HG03521 (cell line): ENCODE data around the gene MRPL18.
"Not testable (repeated sequence)": the region's sequence is repeated elsewhere in the genome, so short reads cannot be mapped to it uniquely, and the experiment has no call there.

Experiments used
- ATAC-seq: cut with Tn5 transposase; IDR thresholded peaks from one replicate; pipeline ENCODE4 v1.9.1; 2021; ENCODE audit warnings: mild to moderate bottlenecking, moderate library complexity; ENCODE audit not compliant: unreplicated experiment

MRPL18 gene

DNA sequence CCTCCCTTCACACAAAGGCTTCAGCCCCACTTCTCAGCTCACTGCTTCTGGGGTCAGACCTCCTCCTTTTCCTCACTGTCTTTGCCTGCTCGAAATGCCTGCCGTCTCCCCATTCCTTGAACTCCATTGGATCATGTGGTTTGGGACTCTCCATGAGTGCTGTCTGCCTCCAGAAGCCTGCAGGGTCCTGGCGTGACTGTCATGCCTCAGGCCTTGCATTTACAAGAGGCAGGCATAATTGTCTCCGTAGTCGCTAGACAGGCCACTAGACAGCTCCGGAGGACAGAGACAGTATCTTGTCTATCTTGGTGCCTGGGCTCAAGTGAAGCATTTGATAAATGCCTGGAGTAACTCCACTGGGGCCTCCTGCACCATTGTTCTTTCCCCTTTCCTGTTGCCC, 25.1 kb downstream of the MRPL18 start:
- ATAC-seq = no peak

DNA sequence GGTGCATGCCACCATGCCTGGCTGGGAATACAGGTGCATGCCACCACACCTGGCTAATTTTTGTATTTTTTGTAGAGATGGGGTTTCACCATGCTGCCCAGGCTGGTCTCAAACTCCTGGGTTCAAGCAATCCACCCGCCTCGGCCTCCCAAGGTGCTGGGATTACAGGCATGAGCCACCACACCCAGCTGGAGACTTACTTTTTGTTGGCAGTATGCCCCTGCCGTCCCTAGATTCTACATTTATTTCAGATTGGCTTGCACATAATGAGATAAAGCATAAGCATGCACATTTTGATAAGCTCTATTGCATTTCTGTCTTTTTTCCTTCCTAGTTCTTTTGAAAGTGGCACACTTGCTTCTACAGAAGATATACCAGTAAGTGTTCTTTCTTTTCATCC, 26.5 kb downstream of the MRPL18 start:
- not testable (repeated sequence) for ATAC-seq

DNA sequence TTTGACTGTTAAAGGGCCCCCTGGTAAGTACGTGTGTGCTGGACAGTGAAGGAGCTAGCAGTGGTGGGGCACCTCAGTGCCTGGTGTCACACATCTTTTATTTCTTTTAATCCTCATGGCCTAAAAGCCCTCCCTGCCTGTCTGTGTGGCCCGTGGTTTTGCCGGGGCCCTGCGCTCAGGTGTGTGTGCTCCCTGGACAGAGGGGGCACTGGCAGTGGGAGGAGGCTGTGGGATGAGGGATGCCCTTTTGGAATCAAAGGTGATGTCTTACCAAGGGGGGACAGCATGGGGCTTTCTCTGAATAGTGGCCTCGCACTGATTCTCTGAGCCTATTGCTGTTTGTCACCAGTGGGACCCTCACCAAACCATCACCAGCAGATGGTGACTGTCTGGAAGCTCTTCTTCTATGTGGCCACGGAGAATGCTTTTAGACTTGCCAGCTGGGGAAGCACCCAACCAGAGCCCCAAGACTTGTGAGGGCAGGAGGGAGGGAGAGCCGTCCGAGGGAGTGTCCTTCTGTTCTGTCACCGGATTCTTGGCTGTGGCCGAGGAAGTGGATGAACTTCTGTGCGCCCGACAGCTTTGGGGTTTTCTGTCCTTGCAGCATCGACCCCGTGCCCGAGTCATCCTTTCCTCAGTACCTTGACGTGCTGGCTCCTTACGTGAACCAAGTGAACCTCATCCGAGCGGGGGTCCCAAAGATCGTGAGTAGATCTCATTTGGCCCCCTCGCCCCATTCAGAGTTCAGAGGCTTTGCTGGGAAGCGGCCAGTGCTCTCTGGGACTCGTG, 27.9 kb downstream of the MRPL18 start:
- no peak for ATAC-seq

DNA sequence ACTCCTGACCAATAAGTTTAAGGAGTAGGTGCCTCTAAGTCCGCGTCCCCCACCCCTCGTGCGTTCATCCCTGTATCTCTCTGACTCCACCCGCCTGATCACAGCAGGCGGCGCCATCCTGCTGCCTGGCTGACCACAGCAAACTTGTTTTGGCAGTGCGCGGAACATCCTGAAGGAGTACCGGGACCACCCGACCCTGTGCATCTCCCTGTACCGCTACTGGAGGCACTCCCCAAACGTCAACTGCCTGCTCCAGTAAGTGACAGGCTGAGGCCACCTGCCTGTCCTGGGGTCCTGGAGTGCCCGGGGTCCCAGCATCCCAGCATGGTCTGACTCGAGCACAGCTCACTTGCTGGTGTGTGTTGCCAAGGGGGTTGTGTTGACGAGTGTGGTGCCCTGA, 28.8 kb downstream of the MRPL18 start:
- ATAC-seq = no peak

DNA sequence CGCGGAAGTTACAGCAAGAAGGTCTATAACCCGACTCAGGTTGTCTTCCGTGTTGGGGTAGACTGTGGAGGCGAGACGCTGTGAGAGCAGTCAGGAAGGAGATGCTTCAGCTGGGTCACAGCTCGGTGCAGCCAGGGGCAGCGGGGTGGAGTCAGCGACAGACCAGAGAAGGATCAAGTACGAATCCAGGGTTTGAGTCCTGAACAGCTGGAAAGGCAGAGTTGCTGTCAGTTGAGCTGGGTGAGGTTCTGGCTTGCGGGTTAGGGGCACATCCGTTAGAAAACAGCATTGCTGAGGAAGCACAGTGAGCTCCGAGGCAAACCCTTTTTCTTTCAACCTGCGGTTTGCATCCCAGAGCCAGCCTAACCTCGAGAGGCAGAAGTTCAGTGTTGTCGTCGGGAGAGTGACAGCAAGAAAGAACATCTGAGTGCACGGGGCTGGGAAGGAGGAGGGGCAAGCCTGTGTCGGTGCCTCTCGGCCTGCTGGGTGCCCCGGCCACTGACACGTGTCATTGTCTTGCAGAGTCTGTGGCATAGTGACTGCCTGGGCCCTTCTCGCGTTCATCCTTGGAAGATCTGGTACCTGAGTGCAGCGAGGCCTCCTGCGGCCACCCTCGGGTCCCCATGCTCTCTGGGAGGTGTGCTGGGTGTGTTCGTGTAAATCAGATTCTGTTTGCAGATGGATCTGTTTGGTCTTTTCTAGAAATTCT, 29.8 kb downstream of the MRPL18 start:
- no peak for ATAC-seq

DNA sequence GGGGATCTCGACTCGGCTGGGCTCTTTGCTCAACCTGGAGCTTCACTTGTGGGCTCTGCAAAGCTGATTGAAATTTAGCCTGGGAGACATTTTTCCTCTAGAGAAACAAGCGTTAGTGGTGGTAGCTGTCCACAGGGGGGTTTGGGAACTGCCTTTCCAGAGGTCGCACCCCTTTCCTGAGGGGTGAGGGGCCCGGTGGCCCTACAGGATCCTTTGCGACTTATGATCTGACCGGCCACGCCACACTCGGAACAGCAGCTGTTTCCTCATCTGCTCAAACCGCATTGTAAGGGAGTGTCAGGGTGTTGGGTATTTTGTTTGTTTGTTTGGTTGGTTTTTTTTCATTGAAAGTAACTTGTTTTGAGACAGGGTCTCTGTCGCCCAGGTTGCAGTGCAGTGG, 30.9 kb downstream of the MRPL18 start:
- no peak for ATAC-seq

DNA sequence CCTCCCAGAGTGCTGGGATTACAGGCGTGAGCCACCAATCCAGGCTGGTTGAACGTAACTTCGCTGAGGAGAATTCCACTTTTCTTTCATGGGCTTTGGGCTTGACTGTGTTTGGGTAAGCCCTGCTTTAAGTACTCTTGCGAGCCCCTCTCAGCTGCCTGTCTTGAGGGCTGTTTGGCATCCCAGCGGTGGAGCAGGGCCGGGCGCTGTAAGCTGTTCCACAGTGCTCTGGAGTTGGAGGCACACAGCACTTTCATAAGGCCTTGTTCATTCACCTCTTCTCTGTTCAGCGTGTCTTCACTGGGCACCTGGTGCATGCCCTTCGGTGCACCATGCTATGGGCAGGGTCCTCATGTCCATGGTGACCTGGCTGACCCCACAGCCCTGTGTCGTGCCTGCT, 31.5 kb downstream of the MRPL18 start:
- ATAC-seq = no peak

DNA sequence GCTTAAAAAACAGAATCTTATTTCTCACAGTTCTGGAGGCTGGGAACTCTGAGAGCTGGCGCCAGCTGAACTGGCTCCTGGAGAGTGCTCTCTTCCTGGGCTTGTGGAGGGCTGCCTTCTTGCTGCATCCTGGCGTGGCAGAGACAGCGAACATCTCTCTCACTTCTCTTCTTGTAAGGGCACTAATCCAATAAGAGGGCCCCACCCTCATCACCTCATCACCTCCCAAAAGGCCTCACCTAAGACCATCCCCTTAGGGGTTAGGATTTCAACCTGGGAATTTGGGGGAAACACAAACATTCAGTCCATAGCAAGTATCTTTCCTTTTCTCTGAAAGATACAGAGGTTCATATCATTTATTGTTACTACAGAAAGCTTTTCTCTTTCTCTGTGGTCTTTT, 33.7 kb downstream of the MRPL18 start:
- no peak for ATAC-seq

DNA sequence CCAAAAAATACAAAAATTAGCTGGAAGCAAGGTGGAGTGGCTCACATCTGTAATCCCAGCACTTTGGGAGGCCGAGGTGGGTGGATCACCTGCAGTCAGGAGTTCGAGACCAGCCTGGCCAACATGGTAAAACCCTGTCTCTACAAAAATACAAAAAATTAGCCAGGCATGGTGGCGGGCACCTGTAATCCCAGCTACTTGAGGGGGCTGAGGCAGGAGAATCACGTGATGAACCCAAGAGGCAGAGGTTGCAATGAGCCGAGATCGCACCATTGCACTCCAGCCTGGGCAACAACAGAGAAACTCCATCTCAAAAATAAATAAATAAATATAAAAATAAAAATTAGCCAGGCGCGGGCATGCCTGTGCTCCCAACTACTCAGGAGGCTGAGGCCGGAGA, 34.4 kb downstream of the MRPL18 start:
- not testable (repeated sequence) for ATAC-seq

DNA sequence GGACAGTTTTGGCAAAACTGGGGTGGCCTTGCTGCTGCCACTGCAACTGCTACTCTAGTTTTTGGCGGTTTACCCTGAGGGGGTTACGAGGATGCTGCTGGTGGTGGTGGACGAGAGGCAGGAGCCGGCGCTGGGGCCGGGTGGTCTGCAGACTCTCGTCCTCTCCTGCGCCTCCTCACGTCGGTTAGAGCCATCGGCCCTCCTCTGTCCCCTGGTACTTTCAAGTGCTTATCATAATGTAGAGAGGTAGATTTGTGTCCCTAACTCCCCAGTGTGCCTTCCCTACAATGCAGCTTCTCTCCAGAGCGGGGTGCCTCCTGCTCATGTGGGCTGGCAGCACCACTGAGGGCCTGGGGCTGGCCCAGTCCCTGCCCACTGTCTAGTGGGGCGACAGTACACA, 35.7 kb downstream of the MRPL18 start:
- ATAC-seq = no peak

DNA sequence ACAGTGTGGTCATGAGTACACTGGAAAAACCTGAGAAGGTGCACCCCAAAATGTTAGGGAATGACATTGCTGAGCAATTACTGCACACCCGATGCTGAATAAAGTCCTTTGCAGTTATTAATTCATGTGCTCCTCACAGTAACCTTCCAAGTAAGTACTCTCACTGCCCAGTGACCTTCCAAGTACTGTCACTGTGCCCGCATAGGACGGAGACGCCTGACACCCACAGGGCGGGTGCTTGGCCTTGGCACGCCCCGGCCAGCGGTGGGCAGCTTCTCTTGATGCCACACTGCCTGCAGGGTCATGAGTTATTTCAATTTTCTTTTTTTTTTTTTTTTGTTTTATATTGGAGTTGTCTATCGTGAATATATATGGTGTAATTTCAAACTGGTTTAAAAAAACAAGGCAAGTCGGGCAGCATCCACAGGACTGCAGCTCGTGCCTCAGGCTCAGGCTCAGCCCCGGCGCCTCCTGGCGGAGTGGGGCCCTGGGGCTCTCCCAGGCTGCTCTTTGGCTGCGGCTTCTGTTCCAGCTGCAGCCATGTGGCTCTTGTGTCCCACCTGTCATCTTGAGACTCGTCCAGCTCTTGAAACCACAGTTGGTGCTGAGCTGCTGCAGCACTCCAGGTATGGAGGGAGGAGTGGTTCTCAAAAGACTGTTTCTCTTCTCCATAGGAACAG, 36.8 kb downstream of the MRPL18 start:
- ATAC-seq = no peak

DNA sequence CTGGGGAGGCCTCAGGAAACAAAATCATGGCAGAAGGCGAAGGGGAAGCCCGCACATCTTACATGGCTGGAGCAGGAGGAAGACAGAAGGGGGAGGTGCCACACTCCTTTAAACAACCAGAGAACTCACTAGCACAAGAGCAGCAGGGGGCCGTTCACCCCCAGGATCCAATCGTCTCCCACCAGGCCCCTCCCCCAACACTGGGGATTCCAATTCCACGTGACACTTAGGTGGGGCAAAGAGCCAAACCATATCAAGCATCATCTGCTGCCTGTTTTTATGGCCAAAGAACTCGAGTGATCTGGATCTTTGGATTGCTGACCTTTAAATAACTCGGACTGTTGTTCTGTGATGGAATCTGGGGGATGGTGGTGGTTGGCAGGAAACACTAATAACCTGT, 37.8 kb downstream of the MRPL18 start:
- no peak for ATAC-seq

DNA sequence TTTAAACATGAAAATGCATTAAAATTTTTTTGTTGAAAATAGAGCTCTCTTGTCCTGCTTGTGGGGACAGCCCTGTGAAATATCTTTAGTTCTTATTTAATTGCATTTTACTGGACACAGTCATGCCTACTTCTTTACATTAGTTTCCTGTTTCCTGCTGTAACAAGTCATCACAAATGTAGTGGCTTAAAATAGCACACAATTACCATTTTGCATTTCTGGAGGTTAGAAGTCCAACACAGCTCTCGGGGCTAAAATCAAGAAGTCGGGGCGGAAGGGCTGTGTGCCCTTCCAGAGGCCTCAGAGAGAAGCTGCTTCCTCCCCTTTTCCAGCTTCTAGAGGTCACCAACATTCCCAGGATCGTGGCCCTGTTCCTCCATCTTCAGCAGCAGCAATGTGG, 39.3 kb downstream of the MRPL18 start:
- ATAC-seq = no peak

DNA sequence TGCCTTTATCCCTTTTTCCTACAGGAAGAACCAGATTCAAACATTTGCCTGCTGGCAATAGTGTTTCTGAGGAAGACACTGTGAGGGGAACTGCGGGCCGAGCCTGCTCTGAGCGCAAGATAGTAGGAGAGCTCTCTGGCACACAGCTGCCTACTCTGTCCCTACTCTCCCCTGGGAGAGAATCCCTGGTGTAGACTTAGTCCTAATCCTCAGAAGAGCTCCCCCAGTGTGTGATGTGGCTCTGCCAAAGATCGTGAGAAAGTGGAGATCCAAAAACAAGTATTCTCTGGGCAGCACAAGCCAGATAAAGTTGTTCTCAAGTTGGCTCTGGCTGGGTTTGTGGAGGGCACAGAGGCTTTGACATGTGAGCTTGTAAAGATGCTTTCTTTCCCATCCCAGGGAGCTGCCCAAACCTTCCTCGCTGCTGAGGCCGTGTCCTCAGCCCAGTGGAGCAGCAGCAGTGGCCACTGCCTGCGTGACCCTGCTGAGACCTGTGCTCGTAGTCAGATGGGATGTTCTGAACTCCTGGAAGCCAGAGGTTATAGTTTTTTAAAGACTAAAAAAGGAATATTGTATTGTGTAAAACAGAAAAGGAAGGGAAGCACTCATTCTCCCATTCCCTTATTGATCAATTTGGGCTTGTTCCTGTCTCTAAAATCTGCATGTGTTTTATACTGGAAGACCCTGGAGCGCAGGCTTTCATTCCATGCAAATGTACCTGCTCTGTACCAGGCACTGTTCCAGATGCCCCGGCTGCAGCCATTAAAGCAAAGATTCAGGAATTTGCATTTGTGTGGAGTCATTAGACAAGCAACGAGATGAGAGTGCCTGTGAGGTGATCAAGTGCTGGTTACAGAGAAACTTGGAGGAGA, 40.5 kb downstream of the MRPL18 start:
- ATAC-seq = no peak

DNA sequence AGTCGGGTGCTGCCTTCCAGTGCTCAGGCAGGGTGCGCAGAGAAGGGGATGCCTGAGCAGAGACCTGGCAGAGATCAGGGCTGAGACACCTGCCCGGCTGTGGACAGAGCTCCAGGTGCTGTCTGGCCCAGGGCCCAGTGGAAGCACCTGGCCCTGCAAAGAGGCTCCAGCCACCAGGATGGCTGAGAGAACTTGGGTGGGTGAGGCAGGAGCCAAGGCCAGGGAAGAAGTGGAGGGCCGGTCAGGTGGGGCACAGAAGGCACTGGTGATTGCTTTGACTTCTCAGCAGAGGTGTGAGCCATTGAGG, 41.1 kb downstream of the MRPL18 start:
- no peak for ATAC-seq

DNA sequence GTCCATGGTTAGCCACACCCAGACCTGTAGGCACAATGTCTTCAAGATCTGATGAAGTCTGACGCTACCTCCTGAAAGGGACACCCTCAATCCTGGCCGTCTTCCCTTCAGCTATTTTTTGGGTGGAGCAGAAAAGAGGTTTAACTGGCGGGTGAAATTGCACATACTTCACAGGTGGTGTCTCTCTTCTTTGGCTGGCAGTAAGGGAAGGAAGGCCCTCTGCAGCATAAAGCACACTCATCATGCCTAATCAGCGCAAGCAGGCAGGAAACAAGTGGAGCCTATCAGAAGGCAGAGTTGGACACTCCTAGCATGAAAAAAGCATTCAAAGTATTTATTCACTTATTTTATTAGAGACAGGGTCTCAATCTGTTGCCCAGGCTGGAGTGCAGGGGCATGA, 42.7 kb downstream of the MRPL18 start:
- ATAC-seq = no peak

DNA sequence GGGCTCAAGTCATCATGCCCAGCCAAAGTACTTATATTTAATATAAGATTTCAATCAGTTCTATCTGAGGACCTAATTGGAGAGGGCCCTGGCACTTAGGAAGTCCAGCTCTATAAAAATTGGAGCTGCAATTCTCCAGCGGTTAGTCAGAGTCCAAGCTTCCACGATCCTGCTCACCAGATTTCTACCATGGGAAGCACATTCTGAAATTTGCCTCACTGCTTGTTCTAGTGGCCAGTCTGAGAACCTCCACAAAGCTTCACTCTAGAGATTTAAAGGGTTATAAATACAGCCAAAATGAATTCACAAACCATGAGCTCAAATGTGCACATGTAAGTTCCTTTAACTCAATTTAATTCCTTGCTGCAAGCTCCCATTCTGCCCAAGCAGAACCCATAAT, 43.3 kb downstream of the MRPL18 start:
- ATAC-seq = no peak

DNA sequence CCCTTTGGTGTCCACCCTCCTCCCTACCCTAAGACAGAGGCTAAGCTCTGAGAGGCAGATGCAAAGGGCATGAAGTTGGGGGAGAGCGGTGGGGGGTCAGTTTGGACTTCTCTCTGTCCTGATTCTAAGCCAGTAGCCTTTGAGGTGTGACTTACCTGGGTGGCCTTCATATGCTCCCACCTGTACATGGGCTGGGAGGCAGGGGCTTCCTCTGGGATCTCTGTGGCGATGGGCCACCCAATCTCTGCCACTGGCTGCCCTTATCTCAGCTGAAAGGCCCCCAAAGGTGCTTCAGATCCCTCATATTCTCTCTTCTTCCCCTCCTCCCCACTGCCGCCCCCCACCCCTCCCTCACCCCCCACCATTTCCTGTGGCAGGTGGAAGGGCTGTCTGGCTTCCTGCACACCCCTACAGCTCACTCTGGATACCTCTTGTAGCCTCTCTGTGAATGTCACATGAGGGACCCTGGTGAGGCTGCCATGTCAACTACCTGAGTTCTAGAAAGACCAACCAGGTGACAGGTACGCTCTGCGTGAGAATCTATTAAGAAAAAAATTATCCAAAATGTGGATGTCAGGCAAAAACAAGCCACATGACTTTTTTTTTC, 43.8 kb downstream of the MRPL18 start:
- no peak for ATAC-seq

DNA sequence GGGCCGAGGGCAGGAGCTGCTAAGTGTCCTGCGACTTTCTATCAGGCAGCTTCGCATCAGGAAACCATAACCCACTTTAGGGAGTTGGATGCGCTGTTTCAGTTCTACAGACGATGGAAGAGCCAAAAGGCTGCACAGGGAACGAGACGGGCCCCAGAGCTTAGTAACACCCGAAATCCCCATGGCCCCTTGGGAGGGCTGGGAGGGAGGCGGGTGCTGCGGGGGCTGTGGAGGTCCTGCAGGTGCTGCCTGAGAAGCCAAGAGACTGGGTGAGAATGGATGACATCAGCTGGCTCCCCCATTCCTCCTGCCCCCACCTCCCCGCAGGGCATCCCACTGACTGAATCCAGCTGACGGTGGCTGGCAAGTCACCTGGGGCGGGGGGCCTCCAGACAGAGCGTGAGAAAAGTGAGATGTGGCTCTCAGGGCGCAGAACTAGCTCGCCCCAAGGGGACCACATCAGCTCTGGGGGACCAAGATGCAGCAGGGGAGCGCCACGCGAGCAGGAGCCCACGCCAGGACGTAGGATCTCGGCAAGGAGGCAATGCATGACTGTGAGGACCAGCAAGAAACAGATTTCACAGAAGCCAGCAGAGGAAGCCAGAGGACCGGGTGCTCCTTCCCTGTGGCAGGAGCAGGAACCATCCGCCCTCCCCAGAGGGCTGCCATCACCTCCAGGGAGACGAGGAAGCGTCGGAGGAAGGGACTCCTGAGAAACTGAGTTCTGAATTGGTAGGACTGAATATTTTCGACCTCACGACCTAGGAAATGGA, 46.6 kb downstream of the MRPL18 start:
- no peak for ATAC-seq

DNA sequence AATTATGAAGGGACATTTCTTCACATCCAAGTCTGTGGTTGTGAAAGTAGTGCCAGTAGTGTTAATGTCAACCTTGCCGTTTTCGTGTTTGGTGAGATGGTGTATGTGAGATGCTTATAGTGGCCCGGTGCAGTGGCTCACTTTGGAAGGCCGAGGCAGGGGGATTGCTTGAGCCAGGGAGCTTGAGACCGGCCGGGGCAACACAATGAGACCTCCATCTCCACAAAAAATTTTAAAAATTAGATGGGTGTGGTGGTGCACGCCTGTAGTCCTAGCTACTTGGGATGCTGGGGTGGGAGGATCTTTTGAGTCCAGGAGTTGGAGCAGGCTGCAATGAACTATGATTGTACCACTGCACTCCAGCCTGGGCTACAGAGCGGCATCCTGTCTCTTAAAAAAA, 47.2 kb downstream of the MRPL18 start:
- no peak for ATAC-seq
